T-cell (primary cell): ENCODE data around the gene COL8A1. TPM values are rescaled to one million over a fixed set of nuclear protein-coding genes. Genes with fewer than 3 reads are reported as not detected.

Experiments used
- ATAC-seq, 4 experiments: fragments of 200-7000 bp in 3 of 4; fragments of 150-1000 bp in 1 of 4; cut with Tn5 transposase; replicated peaks in 1 of 4; 1 replicate in 3 of 4; 2 replicates in 1 of 4; pipeline ENCODE4 v1.10.0; 2021; ENCODE audit warnings: moderate library complexity in 3 of 4, mild to moderate bottlenecking in 2 of 4, moderate number of reproducible peaks in 1 of 4
- CTCF ChIA-PET, 2 donors: fragments of 300-600 bp; sonication (Branson Sonifier 250); formaldehyde crosslinking; loops; one replicate each; lab custom pipeline; 2022; ENCODE audit warnings: antibody characterized with exemption in 2 of 2; lab: Charles Lee
- POLR2A ChIA-PET, 2 donors: fragments of 300-600 bp; sonication (Branson Sonifier 250); formaldehyde crosslinking; loops; one replicate each; lab custom pipeline; 2022; ENCODE audit warnings: antibody characterized with exemption in 2 of 2; lab: Charles Lee
- DNase-seq, 35 experiments: peaks; one replicate each; pipeline versions ENCODE4 v3.0.0 to v3.0.0-alpha.2; 2013 to 2023
- H3K27ac ChIP-seq: one replicate; pipeline ENCODE4 v1.5.1; 2013; ENCODE audit warnings: low read length
- H3K27me3 ChIP-seq, 2 experiments: replicated peaks in 1 of 2; 1 replicate in 1 of 2; 2 replicates in 1 of 2; pipeline versions ENCODE4 v1.6.1 to v1.7.0; 2013; ENCODE audit warnings: low read length in 1 of 2, mixed read lengths in 1 of 2; ENCODE audit not compliant: control insufficient read depth in 2 of 2, insufficient read depth in 2 of 2; ENCODE audit errors: extremely low read depth in 1 of 2
- H3K36me3 ChIP-seq, 2 donors: 1 replicate in 1 of 2; 2 replicates in 1 of 2; pipeline versions ENCODE4 v1.6.1 to v1.7.0; 2013; ENCODE audit warnings: low read length in 1 of 2; ENCODE audit not compliant: control insufficient read depth in 2 of 2, insufficient read depth in 1 of 2; ENCODE audit errors: extremely low read depth in 1 of 2
- H3K4me1 ChIP-seq, 2 experiments: 1 replicate in 1 of 2; 2 replicates in 1 of 2; pipeline versions ENCODE4 v1.6.1 to v1.7.0; 2013; ENCODE audit warnings: low read length in 2 of 2, mixed read lengths in 1 of 2; ENCODE audit not compliant: insufficient read depth in 2 of 2, control insufficient read depth in 1 of 2; ENCODE audit errors: extremely low read depth in 1 of 2
- H3K4me3 ChIP-seq, 2 donors: 1 replicate in 1 of 2; 2 replicates in 1 of 2; pipeline versions ENCODE4 v1.5.1 to v1.7.0; 2013; ENCODE audit warnings: mild to moderate bottlenecking in 2 of 2, low read length in 1 of 2, moderate library complexity in 1 of 2; ENCODE audit not compliant: control insufficient read depth in 1 of 2; ENCODE audit errors: extremely low read depth in 1 of 2
- H3K9me3 ChIP-seq: 2 replicates; pipeline ENCODE4 v1.7.0; 2013
- H3K27ac Mint-ChIP-seq, 2 donors: one replicate each; pipeline ENCODE4 v1.8.0; 2020 to 2021; ENCODE audit warnings: mild to moderate bottlenecking in 2 of 2, mixed read lengths in 2 of 2
- H3K27me3 Mint-ChIP-seq, 2 donors: one replicate each; pipeline ENCODE4 v1.8.0; 2021 to 2022; ENCODE audit warnings: mixed read lengths in 2 of 2
- H3K36me3 Mint-ChIP-seq: one replicate; pipeline ENCODE4 v1.8.0; 2021; ENCODE audit warnings: mixed read lengths
- H3K4me1 Mint-ChIP-seq, 3 donors: one replicate each; pipeline ENCODE4 v1.8.0; 2020 to 2022; ENCODE audit warnings: mixed read lengths in 3 of 3, mild to moderate bottlenecking in 1 of 3
- H3K4me3 Mint-ChIP-seq, 3 donors: one replicate each; pipeline ENCODE4 v1.8.0; 2020 to 2022; ENCODE audit warnings: mild to moderate bottlenecking in 3 of 3, mixed read lengths in 3 of 3, moderate library complexity in 3 of 3
- H3K9me3 Mint-ChIP-seq, 3 donors: one replicate each; pipeline ENCODE4 v1.8.0; 2020 to 2022; ENCODE audit warnings: mixed read lengths in 3 of 3
- WGBS: methylation state at CpG from one replicate; pipeline ENCODE4 v1.1.5; 2013; ENCODE audit warnings: missing lambda C conversion rate; ENCODE audit not compliant: insufficient coverage; 5-methylcytosine and 5-hydroxymethylcytosine counted together
- total RNA-seq, 35 experiments: library from RNA in 6 of 35; stranded (reverse) in 6 of 35; fragments of 120-200 nt in 1 of 35; gene quantifications; one replicate each; pipeline versions ENCODE4 v1.2.1 to v1.2.4 and lab custom pipeline; 2013 to 2026

COL8A1 gene
- total RNA-seq, 5 donors from 2014 or later (not counting 1 experiment from before 2014, with no cell fraction given), result 0.12 to 0.36 (median 0.15) TPM

GRCh38 chr3:99626417-99626788, 12.0 kb upstream of the COL8A1 start:
- ChIA-PET POLR2A (no interaction called here), CTCF (no interaction called here)
- Histone ChIP-seq H3K27ac (no peak overlapping the region), H3K4me1 (no peaks in the 10 kb centered on the region), H3K4me3 (no peak overlapping the region), H3K36me3 (no peaks in the 10 kb centered on the region), H3K27me3 (no peaks in the 10 kb centered on the region), H3K9me3 (no peaks in the 10 kb centered on the region)
- WGBS, result no CpG with 5 or more reads among the region's 1 CpG
- peaks cover 0 to 6% (median 0%) of the 10 kb centered on the region in 3 donors for H3K9me3 Mint-ChIP-seq
- no peak overlapping the region for H3K27ac Mint-ChIP-seq
- H3K36me3 Mint-ChIP-seq, result no peaks in the 10 kb centered on the region
- no peaks in the 10 kb centered on the region for H3K4me1 Mint-ChIP-seq
- peaks cover 0 to 2% of the 10 kb centered on the region in 2 donors for H3K27me3 Mint-ChIP-seq
- no peak overlapping the region for H3K4me3 Mint-ChIP-seq
- no peak for ATAC-seq
- DNase-seq, result no peak

DNA sequence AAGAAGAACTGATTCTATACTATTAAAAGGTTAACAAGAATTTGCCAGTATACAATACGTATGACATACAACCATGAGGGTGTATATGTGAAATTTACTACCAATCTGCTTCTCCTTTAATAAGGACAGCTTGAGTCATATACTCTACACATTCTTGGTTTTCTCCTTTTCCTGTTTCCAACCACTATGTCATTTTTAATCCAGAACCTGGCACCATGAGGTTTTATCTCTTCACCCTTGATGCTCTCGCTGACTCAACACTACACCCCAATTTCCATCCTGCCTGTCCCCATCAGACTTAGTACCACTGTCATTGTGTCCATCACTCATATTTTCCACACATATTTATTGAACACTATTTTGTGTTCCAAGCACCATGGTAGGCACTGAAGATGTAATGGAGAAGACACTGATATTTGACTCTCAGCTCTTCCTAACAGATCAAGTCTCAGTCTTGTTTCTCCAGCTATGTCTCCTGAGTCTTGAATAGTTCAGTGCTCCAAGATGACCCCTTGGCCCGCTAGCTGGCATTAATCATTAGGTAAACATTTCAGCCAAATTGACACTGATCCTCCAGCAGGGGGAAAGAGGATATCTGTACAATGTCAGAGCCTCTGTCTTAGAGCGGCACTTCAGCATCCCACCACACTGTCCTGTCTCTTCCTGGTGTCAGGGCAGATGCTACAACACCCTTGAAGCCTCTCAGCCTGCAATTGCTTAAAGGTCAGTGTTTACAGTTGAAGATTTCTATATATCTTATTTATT, 11.2 kb upstream of the COL8A1 start:
- Histone ChIP-seq H3K9me3 (no peaks in the 10 kb centered on the region), H3K27ac (no peak overlapping the region), H3K4me1 (no peaks in the 10 kb centered on the region), H3K36me3 (no peaks in the 10 kb centered on the region), H3K27me3 (no peaks in the 10 kb centered on the region), H3K4me3 (no peak overlapping the region)
- Mint-ChIP-seq H3K27ac (no peak overlapping the region), H3K9me3 (peaks cover 0 to 6% (median 0%) of the 10 kb centered on the region in 3 donors), H3K4me3 (no peak overlapping the region), H3K36me3 (no peaks in the 10 kb centered on the region), H3K4me1 (no peaks in the 10 kb centered on the region), H3K27me3 (peaks cover 2 to 8% of the 10 kb centered on the region in 2 donors)
- ChIA-PET CTCF (no interaction called here), POLR2A (no interaction called here)
- DNase-seq (no peak), ATAC-seq (no peak)
- WGBS, result 33% methylated on average over 2 of the region's 4 CpGs

DNA sequence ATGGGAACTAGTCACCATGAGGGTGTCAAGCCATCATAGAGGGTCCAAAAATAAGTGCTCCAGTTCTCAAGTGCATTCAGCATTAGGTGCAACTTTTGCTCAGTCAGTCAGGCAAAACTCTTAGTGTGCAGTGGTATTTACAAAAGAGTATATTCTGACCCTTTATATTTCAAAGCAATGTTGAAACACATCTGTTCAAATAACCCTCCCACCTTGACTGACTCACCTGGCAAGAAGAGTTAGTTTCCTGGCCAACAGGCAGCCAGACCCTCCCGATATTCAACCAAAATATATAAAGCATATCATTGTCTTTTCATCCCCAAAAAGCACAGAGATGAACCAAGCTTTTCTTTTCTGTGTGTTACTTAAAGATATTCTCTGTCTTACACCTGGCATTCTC, 7.6 kb upstream of the COL8A1 start:
- Histone ChIP-seq H3K27ac (no peak overlapping the region), H3K36me3 (no peaks in the 10 kb centered on the region), H3K4me1 (no peaks in the 10 kb centered on the region), H3K9me3 (no peaks in the 10 kb centered on the region), H3K27me3 (peaks cover 0 to 5% of the 10 kb centered on the region in 2 experiments), H3K4me3 (no peak overlapping the region)
- H3K4me3 Mint-ChIP-seq, result no peak overlapping the region
- no peaks in the 10 kb centered on the region for H3K36me3 Mint-ChIP-seq
- DNase-seq (no peak), ATAC-seq (no peak)
- peaks cover 19 to 27% of the 10 kb centered on the region in 2 donors for H3K27me3 Mint-ChIP-seq
- H3K27ac Mint-ChIP-seq, result no peak overlapping the region
- no peaks in the 10 kb centered on the region for H3K4me1 Mint-ChIP-seq
- 100% methylated on average over 1 of the region's 1 CpG for WGBS
- CTCF ChIA-PET, result no interaction called here
- no peaks in the 10 kb centered on the region for H3K9me3 Mint-ChIP-seq
- POLR2A ChIA-PET, result no interaction called here

DNA sequence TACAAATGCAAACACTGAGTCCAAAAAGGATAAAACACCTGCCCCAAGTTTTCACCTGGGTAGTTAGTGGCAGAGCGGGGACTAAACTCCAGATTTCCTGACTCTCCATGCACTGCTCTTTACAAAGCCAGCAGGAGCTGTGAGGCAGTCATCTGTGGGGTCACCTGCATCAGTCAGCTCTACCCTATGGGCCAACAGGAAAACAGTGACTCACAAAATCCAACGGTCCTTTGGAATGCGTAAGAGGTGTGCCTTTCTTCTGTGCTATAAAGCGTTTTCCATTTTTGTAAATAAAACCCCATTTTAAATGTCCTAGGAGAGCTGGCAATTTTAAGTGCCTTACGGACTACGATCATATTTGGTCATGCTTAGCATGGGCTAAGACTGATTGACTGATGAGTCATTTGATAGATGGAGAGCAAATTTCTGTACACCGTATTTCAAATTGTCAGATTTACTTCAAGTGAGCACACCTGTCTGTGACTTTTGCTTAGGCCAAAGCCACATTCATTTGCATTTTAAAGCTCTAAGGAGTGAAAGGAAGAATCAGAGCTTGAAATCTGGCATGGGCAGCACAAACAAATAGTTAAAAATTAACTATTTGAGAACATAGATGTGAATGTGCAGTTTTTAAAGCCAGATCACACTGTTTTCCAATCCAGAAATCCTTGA, 4.4 kb upstream of the COL8A1 start:
- Histone ChIP-seq H3K27ac (no peak overlapping the region), H3K4me1 (no peaks in the 10 kb centered on the region), H3K27me3 (peaks cover 5 to 17% of the 10 kb centered on the region in 2 experiments), H3K9me3 (no peaks in the 10 kb centered on the region), H3K4me3 (no peak overlapping the region), H3K36me3 (no peaks in the 10 kb centered on the region)
- Mint-ChIP-seq H3K27ac (no peak overlapping the region), H3K4me1 (peaks cover 15 to 19% (median 19%) of the 10 kb centered on the region in 3 donors), H3K27me3 (peaks cover 41 to 56% of the 10 kb centered on the region in 2 donors), H3K36me3 (no peaks in the 10 kb centered on the region), H3K9me3 (no peaks in the 10 kb centered on the region), H3K4me3 (no peak overlapping the region)
- DNase-seq (no peak), ATAC-seq (no peak)
- WGBS, result 92% methylated on average over 4 of the region's 7 CpGs
- ChIA-PET POLR2A (no interaction called here), CTCF (no interaction called here)

DNA sequence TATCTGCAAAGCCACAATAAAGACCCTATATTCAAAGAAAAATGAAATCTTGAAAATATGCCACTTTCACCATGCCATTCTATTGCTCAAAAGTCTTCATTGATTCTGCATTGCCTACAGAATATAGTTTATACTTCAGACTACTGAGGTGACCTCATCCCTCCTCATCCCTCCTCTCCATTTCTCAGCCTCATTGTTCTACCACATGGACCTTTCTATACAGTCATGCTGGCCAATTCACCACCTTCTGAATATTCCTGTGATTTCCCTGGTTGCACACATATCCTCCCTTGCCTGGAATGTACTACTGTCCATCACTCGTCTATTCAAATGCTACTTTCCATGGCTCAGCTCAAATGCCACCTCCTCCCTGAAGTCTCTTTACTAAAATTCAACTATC, 3.5 kb upstream of the COL8A1 start:
- 70% methylated on average over 1 of the region's 1 CpG for WGBS
- CTCF ChIA-PET, result no interaction called here
- H3K27me3 ChIP-seq, result peaks cover 5 to 17% of the 10 kb centered on the region in 2 experiments

DNA sequence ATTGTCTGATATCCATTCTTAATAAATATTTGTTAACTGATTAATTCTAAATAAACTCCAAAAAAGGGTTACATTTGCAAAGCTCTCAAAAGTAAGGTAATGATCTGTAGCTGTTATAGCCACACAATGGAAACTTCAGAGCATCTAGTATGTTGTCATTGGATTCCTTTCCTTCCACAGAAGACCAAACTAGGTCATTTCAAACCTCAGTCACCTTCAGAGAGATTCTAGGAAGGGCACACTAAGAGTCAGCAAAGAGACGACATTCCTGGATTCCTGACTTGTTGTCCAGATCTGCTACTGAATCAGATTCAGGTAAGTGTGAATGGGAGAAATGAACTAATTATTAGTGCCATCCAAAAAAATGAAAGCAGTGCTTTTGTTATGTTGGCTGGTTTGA, 3.0 kb upstream of the COL8A1 start:
- Mint-ChIP-seq H3K27me3 (peaks cover 46 to 59% of the 10 kb centered on the region in 2 donors), H3K9me3 (no peaks in the 10 kb centered on the region), H3K36me3 (no peaks in the 10 kb centered on the region), H3K4me1 (peaks cover 15 to 19% (median 19%) of the 10 kb centered on the region in 3 donors), H3K27ac (no peak overlapping the region), H3K4me3 (no peak overlapping the region)
- ChIA-PET POLR2A (no interaction called here), CTCF (no interaction called here)
- H3K9me3 ChIP-seq, result no peaks in the 10 kb centered on the region
- H3K36me3 ChIP-seq, result no peaks in the 10 kb centered on the region
- WGBS, result no CpG with 5 or more reads among the region's 1 CpG
- H3K4me1 ChIP-seq, result no peaks in the 10 kb centered on the region
- ATAC-seq (no peak), DNase-seq (no peak)
- no peak overlapping the region for H3K4me3 ChIP-seq
- peaks cover 8 to 17% of the 10 kb centered on the region in 2 experiments for H3K27me3 ChIP-seq
- no peak overlapping the region for H3K27ac ChIP-seq

More for the DNA sequence above, 3.5 kb upstream of the COL8A1 start:
- Mint-ChIP-seq H3K4me1 (peaks cover 15 to 19% (median 19%) of the 10 kb centered on the region in 3 donors), H3K27me3 (peaks cover 44 to 58% of the 10 kb centered on the region in 2 donors), H3K4me3 (no peak overlapping the region), H3K27ac (no peak overlapping the region), H3K9me3 (no peaks in the 10 kb centered on the region), H3K36me3 (no peaks in the 10 kb centered on the region)
- H3K4me1 ChIP-seq, result no peaks in the 10 kb centered on the region
- DNase-seq (no peak), ATAC-seq (no peak)
- no peaks in the 10 kb centered on the region for H3K9me3 ChIP-seq
- POLR2A ChIA-PET, result no interaction called here
- no peak overlapping the region for H3K4me3 ChIP-seq
- no peak overlapping the region for H3K27ac ChIP-seq
- H3K36me3 ChIP-seq, result no peaks in the 10 kb centered on the region
